Measurements from ENCODE around the gene FRMD4A.

DNA sequence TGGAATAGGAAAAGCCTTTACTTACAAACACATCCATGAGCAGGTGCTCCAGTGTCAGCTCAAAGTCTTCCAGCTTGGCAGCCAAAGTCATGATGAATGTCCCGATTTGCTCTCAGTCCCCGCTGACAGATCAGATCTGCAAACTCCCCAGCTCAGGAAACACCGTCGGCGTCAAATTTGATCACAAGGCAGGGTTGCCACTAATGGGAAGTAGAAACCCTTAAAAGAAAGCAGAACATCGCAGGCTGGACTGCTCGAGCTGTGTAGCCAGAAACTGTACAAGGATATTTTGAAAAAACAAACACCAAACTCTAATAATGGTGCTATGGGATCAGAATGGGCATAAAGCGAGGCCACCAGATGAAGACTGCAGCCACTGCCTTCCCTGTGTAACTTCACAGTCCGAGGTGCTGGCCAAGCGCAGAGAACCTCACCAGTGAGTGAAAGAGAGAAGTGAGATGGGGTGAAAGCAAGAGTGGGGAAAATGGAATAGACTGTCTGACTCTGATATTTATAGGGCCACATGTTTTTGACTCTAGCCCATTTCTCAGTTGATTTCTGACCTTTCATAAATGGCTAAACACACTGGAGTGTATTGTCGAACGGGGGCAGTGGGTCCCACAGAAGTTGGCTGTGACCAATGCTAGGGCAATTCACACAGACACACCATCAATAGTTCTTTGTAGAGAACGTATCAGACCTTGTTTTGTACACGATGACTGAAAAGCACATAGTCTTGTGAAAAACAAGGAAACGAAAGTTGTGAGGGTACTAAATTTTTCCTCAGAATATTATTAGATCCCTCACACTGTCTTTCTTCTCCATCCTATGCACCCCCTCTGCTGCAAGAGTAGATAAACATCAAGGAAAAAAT, 306.2 kb downstream of the FRMD4A start:
- TF ChIP-seq, protein P1, sequence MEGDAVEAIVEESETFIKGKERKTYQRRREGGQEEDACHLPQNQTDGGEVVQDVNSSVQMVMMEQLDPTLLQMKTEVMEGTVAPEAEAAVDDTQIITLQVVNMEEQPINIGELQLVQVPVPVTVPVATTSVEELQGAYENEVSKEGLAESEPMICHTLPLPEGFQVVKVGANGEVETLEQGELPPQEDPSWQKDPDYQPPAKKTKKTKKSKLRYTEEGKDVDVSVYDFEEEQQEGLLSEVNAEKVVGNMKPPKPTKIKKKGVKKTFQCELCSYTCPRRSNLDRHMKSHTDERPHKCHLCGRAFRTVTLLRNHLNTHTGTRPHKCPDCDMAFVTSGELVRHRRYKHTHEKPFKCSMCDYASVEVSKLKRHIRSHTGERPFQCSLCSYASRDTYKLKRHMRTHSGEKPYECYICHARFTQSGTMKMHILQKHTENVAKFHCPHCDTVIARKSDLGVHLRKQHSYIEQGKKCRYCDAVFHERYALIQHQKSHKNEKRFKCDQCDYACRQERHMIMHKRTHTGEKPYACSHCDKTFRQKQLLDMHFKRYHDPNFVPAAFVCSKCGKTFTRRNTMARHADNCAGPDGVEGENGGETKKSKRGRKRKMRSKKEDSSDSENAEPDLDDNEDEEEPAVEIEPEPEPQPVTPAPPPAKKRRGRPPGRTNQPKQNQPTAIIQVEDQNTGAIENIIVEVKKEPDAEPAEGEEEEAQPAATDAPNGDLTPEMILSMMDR (IDR thresholded peaks at IDR 0.05): no peak
- no peak for TF ChIP-seq POLR2A (IDR thresholded peaks at IDR 0.05)

Measured in uterus (tissue), 2 donors.